HG03439 (cell line): ENCODE data around the gene CRYGC.
"Not testable (repeated sequence)": the region's sequence is repeated elsewhere in the genome, so short reads cannot be mapped to it uniquely, and the experiment has no call there.

ENCODE experiments used
- ATAC-seq: cut with Tn5 transposase; IDR thresholded peaks from one replicate; pipeline ENCODE4 v1.9.1; 2021; ENCODE audit warnings: mild to moderate bottlenecking, moderate library complexity; ENCODE audit not compliant: unreplicated experiment

CRYGC gene

DNA sequence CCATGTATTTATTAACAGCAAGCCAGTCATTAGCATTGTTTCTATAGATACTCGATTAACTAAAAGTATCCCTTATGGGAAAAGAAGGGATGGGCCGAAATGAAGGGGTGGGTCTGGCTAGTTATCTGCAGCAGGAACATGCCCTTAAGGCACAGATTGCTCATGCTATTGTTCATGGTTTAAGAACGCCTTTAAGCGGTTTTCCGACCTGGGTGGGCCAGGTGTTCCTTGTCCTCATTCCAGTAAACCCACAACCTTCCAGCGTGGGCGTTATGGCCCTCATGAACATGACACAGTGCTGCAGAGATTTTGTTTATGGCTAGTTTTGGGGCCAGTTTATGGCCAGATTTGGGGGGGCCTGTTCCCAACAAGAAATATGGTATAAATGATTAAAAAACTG is 8.7 kb upstream of the CRYGC start:
- not testable (repeated sequence) for ATAC-seq

DNA sequence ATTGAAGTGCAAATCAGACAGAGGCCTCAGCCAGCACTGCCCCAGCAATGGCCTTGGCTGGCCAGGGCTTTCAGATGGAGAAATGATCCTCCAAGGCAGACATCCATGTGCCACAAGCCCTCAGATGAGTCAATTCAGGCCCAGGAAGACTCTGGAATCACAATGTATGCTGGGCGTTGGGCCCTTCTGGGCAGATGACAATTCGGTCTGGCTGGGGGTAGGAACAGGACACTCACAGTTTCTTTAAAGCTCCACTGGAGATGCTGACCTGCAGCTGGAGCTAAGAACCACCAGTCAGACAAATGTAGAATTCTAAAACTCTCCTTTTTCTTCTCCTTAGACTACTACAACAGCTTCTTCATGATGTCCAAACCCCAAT is 7.1 kb upstream of the CRYGC start:
- no peak for ATAC-seq

GRCh38 chr2:208135794-208136715 is 6.4 kb upstream of the CRYGC start:
- ATAC-seq, result no peak

- no peak for ATAC-seq
Measured at GRCh38 chr2:208134928-208135586, 5.4 kb upstream of the CRYGC start.

- no peak for ATAC-seq
Measured at GRCh38 chr2:208130712-208131110, 1.1 kb upstream of the CRYGC start.

DNA sequence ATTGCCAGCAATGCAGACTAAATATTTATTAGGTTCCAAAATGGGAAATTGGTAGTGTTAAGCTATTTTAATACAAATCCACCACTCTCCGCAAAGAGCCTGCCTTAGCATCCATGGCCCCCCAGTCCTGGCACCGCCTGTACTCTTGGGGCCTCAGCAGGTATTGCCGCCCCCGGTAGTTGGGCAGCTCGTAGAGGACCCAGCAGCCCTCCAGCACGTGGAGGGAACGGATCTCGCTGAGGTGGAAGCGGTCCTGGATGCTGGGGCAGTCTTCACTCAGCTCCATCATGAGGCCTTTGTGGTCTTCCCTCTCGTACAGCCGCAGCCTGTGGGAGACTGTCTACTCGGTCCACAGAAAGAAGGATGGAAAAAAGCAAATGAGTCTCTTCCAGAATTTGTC is 1.5 kb downstream of the CRYGC start:
- ATAC-seq, result no peak

DNA sequence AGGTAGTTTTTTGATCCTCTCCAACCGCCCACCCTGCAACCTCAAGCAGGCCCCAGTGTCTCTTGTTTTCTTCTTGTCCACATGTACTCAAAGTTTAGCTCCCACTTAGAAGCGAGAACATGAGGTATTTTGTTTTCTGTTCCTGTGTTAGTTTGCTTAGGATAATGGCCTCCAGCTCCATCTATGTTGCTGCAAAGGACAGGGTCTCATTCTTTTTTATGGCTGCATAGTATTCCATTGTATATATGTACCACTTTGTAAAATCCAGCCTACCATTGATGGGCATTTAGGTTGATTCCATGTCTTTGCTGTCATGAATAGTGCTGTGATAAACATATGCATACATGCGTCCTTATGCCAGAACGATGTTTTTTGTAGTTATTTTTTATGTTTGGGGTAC is 2.5 kb downstream of the CRYGC start:
- no peak for ATAC-seq

GRCh38 chr2:208125251-208125650 is 4.4 kb downstream of the CRYGC start:
- no peak for ATAC-seq

- ATAC-seq, result not testable (repeated sequence)
Measured at GRCh38 chr2:208124013-208124715, 5.5 kb downstream of the CRYGC start, which contains the start of gene CRYGD. CRYGD (minus strand) TSS chr2:208124524; CDS start chr2:208124473, 51 bp downstream.

DNA sequence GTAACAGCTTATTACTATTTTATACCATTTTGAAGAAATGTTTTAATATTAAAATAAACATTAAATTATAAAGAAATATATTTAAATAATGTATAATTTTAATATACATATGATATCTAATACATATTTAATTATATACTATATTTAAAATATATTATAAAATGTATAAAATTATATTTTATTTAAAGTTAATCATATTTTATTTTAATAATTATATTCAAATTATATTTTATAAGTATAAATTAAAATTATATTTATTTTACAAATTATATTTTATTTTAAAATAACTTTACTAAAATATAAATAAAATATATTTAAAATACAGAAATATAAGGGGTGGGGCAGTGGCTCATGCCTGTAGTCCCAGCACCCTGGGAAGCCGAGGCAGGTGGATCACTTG is 7.4 kb downstream of the CRYGC start:
- ATAC-seq, result no peak

DNA sequence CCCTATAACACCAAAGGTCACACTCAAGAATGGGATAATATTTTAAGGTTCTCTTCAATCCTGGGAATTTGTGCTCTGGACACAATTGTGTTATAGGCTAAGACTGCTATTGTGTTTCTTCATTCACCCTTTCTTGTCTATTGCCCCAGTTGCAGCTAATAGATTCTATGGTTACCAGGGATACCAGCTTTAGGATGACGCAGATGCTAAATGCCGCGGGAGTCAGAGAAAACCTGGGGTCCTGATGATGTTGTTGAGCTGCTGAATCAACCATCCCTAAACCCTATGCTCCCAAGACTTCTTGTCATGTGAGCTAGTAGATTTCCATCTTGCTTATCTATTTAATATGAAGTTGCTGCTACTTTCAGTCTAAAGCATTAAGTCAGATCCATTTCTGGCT is 10.7 kb downstream of the CRYGC start:
- ATAC-seq, result no peak

GRCh38 chr2:208117390-208117789 is 12.2 kb downstream of the CRYGC start:
- not testable (repeated sequence) for ATAC-seq

DNA sequence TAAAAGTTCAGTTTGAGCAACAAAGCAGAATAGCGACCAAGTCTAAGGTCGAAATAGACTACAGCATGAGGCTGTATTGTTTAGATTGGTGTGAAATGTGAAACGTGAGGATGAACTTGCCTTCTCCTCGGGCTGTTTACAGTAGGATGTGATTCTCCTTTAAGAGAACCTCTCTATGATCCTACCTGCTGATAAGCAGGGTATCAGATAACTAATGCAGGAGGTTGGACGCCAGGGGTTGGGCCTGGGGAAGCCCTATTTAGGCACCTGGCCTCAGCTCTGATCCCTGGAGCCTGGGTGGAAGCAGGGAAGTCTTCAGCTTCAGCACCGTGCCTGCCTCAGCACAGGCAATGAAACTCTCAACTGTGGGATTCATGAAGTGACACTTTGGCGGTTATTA is 16.7 kb downstream of the CRYGC start:
- ATAC-seq, result no peak

GRCh38 chr2:208112273-208112745 is 17.3 kb downstream of the CRYGC start:
- ATAC-seq, result not testable (repeated sequence)

GRCh38 chr2:208103616-208104015 is 26.0 kb downstream of the CRYGC start:
- no peak for ATAC-seq

- no peak for ATAC-seq
Measured at GRCh38 chr2:208101716-208102631, 27.7 kb downstream of the CRYGC start.

DNA sequence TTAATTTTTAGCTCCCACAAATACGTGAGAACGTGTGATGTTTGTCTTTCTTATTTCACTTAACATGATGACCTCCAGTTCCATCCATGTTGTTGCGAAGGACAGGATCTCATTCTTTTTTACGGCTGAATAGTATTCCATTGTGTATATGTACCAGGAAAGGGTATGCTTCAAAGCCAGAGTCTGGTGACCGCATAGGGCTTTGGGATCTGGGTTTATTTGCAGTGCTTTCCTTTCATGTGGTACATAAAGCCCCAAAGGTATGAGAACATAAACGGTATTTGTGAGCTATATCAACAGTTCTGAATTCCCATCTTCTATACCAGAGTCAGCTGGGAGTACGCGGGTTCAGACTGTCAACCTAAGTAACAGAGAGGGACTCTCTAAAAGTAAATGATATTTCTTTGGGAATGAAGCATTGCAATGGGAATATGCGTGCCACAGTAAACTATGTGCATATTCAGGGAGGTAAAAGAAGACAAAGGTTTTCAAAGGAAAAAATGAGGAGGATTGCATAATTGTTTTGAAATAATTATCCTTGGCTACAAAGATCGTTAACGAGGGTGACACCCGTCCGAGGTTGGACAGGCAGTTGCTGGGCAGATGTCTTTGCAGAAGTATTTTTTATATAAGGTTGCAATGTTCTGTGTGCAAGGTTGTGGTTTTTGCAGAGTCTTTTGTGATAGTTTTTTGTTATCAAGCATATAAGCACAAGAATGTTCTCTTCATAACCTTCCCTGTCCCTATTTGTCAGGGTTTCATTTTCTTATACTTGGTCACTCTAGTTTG is 29.8 kb downstream of the CRYGC start:
- no peak for ATAC-seq

DNA sequence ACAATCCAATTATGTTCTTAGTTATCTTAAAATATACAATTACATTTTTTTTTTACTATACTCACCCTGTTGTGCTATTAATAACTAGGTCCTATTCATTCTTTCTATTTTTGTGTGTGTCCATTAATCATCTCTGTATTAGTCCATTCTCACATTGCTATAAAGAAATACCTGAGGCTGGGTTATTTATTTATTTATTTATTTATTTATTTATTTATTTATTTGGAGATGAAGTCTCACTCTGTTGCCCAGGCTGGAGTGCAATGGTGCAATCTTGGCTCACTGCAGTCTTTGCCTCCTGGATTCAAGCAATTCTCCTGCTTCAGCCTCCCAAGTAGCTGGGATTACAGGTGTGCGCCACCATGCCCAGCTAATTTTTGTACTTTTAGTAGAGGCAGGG is 30.9 kb downstream of the CRYGC start:
- not testable (repeated sequence) for ATAC-seq

DNA sequence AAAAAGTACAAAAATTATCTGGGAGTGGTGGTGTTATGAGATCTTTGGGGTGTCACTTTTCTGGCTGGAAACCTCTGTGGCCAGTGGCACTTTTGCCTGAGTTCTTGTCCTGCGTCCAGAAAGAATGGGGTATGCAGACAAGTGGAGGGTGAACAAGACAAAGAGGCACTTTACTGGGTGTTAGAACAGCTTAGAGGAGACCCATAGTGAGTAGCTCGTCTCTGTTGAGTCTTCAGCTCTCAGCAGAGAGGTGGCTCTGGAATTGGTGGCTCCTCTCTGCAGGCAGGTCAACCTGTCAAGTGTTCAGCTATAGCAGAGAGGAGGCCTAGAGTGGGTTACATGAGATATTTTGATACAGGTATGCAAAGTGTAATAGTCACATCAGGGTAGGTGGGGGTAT is 31.4 kb downstream of the CRYGC start:
- no peak for ATAC-seq

DNA sequence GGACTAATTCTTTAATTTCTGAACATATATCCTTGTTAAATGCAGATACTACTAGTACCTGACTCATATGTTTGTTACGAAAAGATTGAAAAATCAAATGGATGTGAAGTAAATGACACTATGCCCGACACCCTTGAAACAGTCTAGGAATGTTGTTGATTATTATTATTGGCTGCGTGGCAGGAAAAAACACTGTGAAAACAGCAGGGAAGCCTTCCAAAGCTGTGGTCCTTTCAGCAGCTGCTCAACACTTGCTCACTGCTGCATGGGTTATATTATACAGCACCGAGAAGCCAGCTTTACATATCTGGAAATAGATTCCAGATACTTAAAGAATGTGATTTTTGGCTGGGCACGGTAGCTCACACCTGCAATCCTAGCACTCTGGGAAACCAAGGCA is 31.8 kb downstream of the CRYGC start:
- ATAC-seq, result no peak
